SH-SY5Y (cell line): ENCODE results near the gene STAT4.

Experiments used
- GATA2 ChIP-seq: IDR thresholded peaks from 2 replicates; pipeline ENCODE4 v1.6.1; 2011; ENCODE audit warnings: mild to moderate bottlenecking, low read depth, low read length
- GATA3 ChIP-seq: IDR thresholded peaks from 2 replicates; pipeline ENCODE4 v1.6.1; 2011; ENCODE audit warnings: low read depth, mild to moderate bottlenecking, low read length, moderate library complexity

The STAT4 gene

GRCh38 chr2:191043438-191043837 lies 107.4 kb downstream of the STAT4 start:
- TF ChIP-seq GATA2 (no peak), GATA3 (no peak)

DNA sequence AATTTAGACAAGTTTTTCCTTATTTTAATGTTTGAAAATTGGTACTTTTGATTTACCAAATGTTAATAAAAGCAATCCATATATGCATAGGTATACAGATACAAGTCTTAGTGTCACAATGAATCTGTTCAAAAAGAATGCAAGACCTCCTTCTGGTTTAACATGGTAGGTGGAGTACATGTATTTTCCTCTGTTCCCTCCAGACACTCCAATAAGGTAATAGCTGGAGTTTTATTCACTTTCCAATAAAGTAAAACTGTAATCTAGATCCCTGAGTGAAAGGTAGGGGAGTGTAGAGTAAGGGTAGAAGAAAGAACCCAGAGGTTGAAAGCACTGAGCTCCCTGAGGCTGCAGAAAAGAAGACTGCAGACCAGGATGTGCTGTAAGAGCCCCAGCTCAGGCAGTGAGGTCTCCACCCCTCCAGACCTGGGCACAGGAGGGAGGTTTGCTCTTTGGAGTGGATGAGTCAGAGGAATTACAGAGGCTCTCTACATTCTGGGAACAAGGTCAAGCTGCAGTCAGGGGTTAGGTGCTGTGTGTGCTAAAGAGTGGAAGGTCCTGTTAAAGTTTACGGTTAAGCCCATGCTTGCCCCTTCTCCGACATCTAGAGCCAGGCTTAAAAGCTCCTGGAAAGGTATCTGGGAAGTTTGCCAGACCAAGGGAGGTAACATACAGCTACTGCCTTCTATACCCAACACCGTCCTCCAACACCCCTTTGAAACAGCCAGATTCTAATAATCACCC lies 109.2 kb downstream of the STAT4 start:
- TF ChIP-seq GATA3 = no peak

GRCh38 chr2:191039616-191040015 lies 111.2 kb downstream of the STAT4 start:
- TF ChIP-seq GATA3 = no peak
- no peak for TF ChIP-seq GATA2

DNA sequence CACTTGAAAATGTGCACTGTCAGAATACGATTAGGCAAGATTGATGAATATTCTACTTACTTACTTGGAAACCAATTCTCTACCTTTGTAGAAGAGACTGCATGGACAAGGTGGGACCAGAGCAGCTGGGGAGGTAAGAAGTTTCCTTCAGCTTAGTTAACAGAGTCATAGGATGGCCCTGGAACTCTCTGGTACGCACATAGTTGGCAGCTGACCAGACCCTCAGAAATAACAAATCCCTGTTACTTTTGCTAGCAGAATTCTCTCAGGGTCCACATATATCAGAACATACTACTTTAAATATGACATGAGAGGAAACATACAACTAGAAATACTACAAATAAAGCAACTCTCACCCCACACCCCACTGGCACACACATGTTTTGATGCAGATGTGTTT lies 112.1 kb downstream of the STAT4 start:
- TF ChIP-seq GATA2 (no peak), GATA3 (no peak)

GRCh38 chr2:191038241-191038725 lies 112.5 kb downstream of the STAT4 start:
- TF ChIP-seq GATA2 (no peak), GATA3 (no peak)

- TF ChIP-seq GATA3 (no peak), GATA2 (no peak)
These were observed 113.4 kb downstream of the STAT4 start for GRCh38 chr2:191037351-191037750.

GRCh38 chr2:191036363-191036762 lies 114.4 kb downstream of the STAT4 start:
- no peak for TF ChIP-seq GATA3
- TF ChIP-seq GATA2 = no peak

DNA sequence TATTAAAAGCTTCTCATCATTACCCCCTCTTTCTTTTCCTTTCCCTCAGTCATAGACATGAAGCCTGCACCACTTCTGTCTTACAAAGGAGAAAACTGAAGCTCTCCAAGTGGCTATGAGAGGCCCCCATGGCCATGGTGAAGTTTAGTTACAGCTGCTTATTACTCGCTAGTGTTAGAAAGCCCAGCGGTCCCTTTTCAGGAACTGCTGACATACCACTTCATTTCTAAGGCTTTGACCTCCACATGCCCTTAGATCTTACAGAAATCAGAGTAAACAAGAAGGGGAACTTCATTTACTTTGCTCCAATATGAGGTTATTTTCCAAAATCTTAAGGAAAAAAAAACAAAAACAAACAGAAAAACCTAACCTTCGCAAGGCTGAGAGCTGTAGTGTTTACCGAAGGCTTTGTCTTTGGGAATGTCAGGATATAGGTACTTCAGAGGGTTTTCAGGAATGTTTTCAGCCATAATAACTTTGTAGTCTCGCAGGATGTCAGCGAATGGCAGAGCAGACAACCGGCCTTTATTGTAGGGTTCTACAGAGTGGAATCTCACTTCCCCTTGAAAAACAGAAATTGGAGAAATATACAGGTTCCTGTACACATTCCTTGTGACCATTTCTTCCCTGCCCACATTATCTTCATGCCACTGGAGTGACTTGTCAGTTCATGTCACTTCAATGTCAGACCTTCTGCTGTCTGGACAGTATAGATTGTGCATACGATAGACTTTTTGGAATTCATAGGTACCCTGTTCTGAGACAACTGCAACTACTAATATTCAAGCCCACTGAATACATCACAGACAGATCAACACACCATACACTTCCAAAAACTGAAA lies 118.0 kb downstream of the STAT4 start:
- TF ChIP-seq GATA3 (no peak), GATA2 (no peak)

DNA sequence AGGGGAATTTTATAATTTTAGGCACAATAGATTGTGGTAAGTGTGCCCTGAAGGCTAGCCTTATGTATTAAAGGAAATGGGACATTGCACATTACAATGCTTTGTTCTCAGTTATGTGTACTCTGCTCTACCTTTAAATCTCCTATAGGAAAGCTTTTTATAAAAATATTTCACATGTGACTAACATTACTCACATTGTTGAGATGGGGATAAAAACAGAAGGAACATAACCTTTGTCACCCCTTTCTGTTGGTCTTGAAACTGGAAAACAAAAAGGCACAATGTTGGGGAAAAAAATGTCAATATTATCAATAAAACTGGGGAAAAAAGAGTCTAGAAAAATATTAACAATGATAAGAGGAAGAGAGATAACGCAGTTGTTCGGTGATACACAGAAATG lies 119.5 kb downstream of the STAT4 start:
- TF ChIP-seq GATA3 (no peak), GATA2 (no peak)

GRCh38 chr2:191030521-191031154 lies 120.2 kb downstream of the STAT4 start:
- TF ChIP-seq GATA2 (no peak), GATA3 (no peak)

GRCh38 chr2:191029280-191029950 lies 121.4 kb downstream of the STAT4 start:
- no peak for TF ChIP-seq GATA2
- TF ChIP-seq GATA3 = no peak

GRCh38 chr2:191026377-191026776 lies 124.4 kb downstream of the STAT4 start:
- TF ChIP-seq GATA3 (no peak), GATA2 (no peak)

- no peak for TF ChIP-seq GATA3
- TF ChIP-seq GATA2 = no peak
These were observed 125.7 kb downstream of the STAT4 start for GRCh38 chr2:191025135-191025534.

DNA sequence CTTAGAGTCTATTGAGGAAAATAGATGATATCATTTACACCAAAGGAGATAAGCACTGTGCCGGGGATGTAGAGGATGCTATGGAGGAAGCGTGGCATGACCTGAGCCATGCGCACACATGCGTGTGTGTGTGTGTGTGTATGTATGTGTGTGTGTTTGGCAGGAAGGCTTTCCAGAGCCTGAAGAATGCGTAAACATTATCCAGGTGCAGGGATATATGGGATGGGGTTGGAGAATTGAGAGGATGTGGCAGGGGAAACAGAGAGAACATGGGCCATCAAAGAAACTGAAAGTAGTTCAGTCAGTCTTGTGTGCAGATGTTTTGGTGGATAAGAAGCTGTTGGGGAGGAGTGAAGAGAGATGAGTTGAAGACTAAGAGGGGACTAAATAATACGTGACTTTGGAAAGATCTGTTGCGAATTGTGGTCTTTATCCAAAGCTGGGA lies 127.5 kb downstream of the STAT4 start:
- TF ChIP-seq GATA2 = no peak
- TF ChIP-seq GATA3 = no peak
